ENCODE results near the gene TBC1D19.

DNA sequence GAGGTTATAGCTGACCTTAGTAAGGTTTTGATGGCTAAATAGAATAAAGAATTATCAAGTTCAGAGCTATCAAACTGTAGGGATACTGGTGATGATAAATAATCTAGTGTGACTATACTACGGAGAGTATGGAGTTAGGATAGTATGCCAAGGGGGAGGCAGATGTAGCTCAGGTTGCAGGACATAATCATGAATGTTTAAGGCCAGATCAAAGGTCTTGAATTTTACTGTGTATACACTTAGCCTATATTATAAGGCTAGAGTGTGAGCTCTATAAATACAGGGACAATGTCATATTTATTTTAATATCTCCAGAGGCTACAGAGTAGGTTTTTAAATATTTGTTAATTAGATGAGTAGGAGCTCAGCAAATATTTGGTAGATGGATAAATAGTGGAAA lies 145.7 kb downstream of the TBC1D19 start:
- TF ChIP-seq, protein P1, sequence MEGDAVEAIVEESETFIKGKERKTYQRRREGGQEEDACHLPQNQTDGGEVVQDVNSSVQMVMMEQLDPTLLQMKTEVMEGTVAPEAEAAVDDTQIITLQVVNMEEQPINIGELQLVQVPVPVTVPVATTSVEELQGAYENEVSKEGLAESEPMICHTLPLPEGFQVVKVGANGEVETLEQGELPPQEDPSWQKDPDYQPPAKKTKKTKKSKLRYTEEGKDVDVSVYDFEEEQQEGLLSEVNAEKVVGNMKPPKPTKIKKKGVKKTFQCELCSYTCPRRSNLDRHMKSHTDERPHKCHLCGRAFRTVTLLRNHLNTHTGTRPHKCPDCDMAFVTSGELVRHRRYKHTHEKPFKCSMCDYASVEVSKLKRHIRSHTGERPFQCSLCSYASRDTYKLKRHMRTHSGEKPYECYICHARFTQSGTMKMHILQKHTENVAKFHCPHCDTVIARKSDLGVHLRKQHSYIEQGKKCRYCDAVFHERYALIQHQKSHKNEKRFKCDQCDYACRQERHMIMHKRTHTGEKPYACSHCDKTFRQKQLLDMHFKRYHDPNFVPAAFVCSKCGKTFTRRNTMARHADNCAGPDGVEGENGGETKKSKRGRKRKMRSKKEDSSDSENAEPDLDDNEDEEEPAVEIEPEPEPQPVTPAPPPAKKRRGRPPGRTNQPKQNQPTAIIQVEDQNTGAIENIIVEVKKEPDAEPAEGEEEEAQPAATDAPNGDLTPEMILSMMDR (IDR thresholded peaks at IDR 0.05), result no peak
- TF ChIP-seq POLR2AphosphoS5 (IDR thresholded peaks at IDR 0.05; ENCODE audit: low read depth, low read length) (no peak), SIN3A (IDR thresholded peaks at IDR 0.05; ENCODE audit: borderline replicate concordance, insufficient read depth, low read depth, low read length) (no peak)
- TF ChIP-seq, protein P2, sequence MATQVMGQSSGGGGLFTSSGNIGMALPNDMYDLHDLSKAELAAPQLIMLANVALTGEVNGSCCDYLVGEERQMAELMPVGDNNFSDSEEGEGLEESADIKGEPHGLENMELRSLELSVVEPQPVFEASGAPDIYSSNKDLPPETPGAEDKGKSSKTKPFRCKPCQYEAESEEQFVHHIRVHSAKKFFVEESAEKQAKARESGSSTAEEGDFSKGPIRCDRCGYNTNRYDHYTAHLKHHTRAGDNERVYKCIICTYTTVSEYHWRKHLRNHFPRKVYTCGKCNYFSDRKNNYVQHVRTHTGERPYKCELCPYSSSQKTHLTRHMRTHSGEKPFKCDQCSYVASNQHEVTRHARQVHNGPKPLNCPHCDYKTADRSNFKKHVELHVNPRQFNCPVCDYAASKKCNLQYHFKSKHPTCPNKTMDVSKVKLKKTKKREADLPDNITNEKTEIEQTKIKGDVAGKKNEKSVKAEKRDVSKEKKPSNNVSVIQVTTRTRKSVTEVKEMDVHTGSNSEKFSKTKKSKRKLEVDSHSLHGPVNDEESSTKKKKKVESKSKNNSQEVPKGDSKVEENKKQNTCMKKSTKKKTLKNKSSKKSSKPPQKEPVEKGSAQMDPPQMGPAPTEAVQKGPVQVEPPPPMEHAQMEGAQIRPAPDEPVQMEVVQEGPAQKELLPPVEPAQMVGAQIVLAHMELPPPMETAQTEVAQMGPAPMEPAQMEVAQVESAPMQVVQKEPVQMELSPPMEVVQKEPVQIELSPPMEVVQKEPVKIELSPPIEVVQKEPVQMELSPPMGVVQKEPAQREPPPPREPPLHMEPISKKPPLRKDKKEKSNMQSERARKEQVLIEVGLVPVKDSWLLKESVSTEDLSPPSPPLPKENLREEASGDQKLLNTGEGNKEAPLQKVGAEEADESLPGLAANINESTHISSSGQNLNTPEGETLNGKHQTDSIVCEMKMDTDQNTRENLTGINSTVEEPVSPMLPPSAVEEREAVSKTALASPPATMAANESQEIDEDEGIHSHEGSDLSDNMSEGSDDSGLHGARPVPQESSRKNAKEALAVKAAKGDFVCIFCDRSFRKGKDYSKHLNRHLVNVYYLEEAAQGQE (IDR thresholded peaks at IDR 0.05; ENCODE audit: insufficient read depth in 1 of 2, low read depth in 2 of 2, low read length in 1 of 2), result no peak

Data from Panc1 (cell line).